KMS-11 (cell line): ENCODE data around the gene C16orf89.

ENCODE experiments used
- H2AFZ ChIP-seq: fragments of 200-600 bp; sonication (generic); 2 replicates; pipeline ENCODE4 v1.6.1; 2016; ENCODE audit warnings: antibody characterized with exemption, mixed run types, low read depth
- H3K27ac ChIP-seq: fragments of 200-600 bp; sonication (generic); 2 replicates; pipeline ENCODE4 v1.6.1; 2016; ENCODE audit warnings: mild to moderate bottlenecking, mixed run types
- H3K27me3 ChIP-seq: fragments of 200-600 bp; sonication (generic); 2 replicates; pipeline ENCODE4 v1.6.1; 2017; ENCODE audit warnings: mild to moderate bottlenecking, low read depth, mixed run types, moderate library complexity; ENCODE audit not compliant: insufficient read depth
- H3K36me3 ChIP-seq: fragments of 200-600 bp; sonication (generic); 2 replicates; pipeline ENCODE4 v1.6.1; 2017; ENCODE audit warnings: mild to moderate bottlenecking, mixed run types; ENCODE audit not compliant: insufficient read depth
- H3K4me1 ChIP-seq: fragments of 200-600 bp; sonication (generic); 2 replicates; pipeline ENCODE4 v1.6.1; 2016; ENCODE audit warnings: mild to moderate bottlenecking, low read depth, mixed run types; ENCODE audit not compliant: poor library complexity, severe bottlenecking
- H3K4me2 ChIP-seq: fragments of 200-600 bp; sonication (generic); 2 replicates; pipeline ENCODE4 v1.7.0; 2016; ENCODE audit warnings: mild to moderate bottlenecking, mixed run types
- H3K4me3 ChIP-seq: fragments of 200-600 bp; sonication (generic); IDR thresholded peaks from 2 replicates; pipeline ENCODE4 v1.6.1; 2017; ENCODE audit warnings: low read depth, low read length, mixed read lengths; ENCODE audit not compliant: insufficient read depth
- H3K79me2 ChIP-seq: fragments of 200-600 bp; sonication (generic); 2 replicates; pipeline ENCODE4 v1.6.1; 2016; ENCODE audit warnings: low read depth, mixed run types; ENCODE audit not compliant: insufficient read depth
- H3K9ac ChIP-seq: fragments of 200-600 bp; sonication (generic); 2 replicates; pipeline ENCODE4 v1.6.1; 2016; ENCODE audit warnings: mild to moderate bottlenecking, mixed run types
- H4K20me1 ChIP-seq: fragments of 200-600 bp; sonication (generic); 2 replicates; pipeline ENCODE4 v1.6.1; 2016; ENCODE audit warnings: mild to moderate bottlenecking, mixed run types; ENCODE audit not compliant: insufficient read depth
- CTCF ChIP-seq: fragments of 200-600 bp; sonication (generic); conservative IDR thresholded peaks from 2 replicates; pipeline ENCODE4 v1.6.1; 2017; ENCODE audit warnings: low read depth, mild to moderate bottlenecking, antibody characterized with exemption, low read length, moderate library complexity, mixed read lengths

C16orf89 gene

GRCh38 chr16:5017678-5017969 lies 48.1 kb downstream of the C16orf89 start:
- Histone ChIP-seq H2AFZ (no peak overlapping the region), H3K4me2 (no peak overlapping the region), H3K36me3 (no peaks in the 10 kb centered on the region), H3K4me3 (no peak overlapping the region), H3K27me3 (no peaks in the 10 kb centered on the region; the same call in 1 of the 2 replicates), H3K27ac (no peak overlapping the region), H4K20me1 (no peaks in the 10 kb centered on the region), H3K4me1 (peaks cover 8% of the 10 kb centered on the region), H3K9ac (no peak overlapping the region), H3K79me2 (no peaks in the 10 kb centered on the region)
- no peak for TF ChIP-seq CTCF

- H3K27me3 ChIP-seq, result no peaks in the 10 kb centered on the region; the same call in 1 of the 2 replicates
- no peak overlapping the region for H2AFZ ChIP-seq
- no peak for TF ChIP-seq CTCF
- no peak overlapping the region for H3K9ac ChIP-seq
- H3K4me1 ChIP-seq, result peaks cover 8% of the 10 kb centered on the region
- H3K4me3 ChIP-seq, result no peak overlapping the region
- no peak overlapping the region for H3K27ac ChIP-seq
- H3K36me3 ChIP-seq, result no peaks in the 10 kb centered on the region
- H3K79me2 ChIP-seq, result no peaks in the 10 kb centered on the region
- H4K20me1 ChIP-seq, result no peaks in the 10 kb centered on the region
- H3K4me2 ChIP-seq, result no peak overlapping the region
These were observed 48.6 kb downstream of the C16orf89 start for GRCh38 chr16:5016967-5017677.

GRCh38 chr16:5015887-5016286 lies 49.9 kb downstream of the C16orf89 start:
- no peak for TF ChIP-seq CTCF
- no peaks in the 10 kb centered on the region for H4K20me1 ChIP-seq
- H3K27me3 ChIP-seq, result peaks cover 8% of the 10 kb centered on the region; the same call in 1 of the 2 replicates
- H3K79me2 ChIP-seq, result no peaks in the 10 kb centered on the region
- no peak overlapping the region for H3K4me2 ChIP-seq
- no peak overlapping the region for H2AFZ ChIP-seq
- H3K9ac ChIP-seq, result no peak overlapping the region
- H3K4me1 ChIP-seq, result peaks cover 8% of the 10 kb centered on the region
- no peak overlapping the region for H3K4me3 ChIP-seq
- H3K36me3 ChIP-seq, result no peaks in the 10 kb centered on the region
- no peak overlapping the region for H3K27ac ChIP-seq

- Histone ChIP-seq H3K27ac (no peak overlapping the region), H3K4me2 (no peak overlapping the region), H3K4me1 (peaks cover 8% of the 10 kb centered on the region), H3K79me2 (no peaks in the 10 kb centered on the region), H2AFZ (no peak overlapping the region), H3K36me3 (no peaks in the 10 kb centered on the region), H3K27me3 (peaks cover 12% of the 10 kb centered on the region; the same call in 1 of the 2 replicates), H3K9ac (no peak overlapping the region), H3K4me3 (no peak overlapping the region), H4K20me1 (no peaks in the 10 kb centered on the region)
- TF ChIP-seq CTCF, result no peak
These were observed 50.4 kb downstream of the C16orf89 start for GRCh38 chr16:5015351-5015750.
